SK-N-SH (cell line): ENCODE measurements around the gene MYO1D.

Experiments used
- EP300 ChIP-seq, 2 experiments: IDR thresholded peaks; 2 replicates each; pipeline versions ENCODE4 v1.4.0 to v1.6.1; 2012; ENCODE audit warnings: borderline replicate concordance in 1 of 2, low read depth in 1 of 2, low read length in 1 of 2
- POLR2AphosphoS5 ChIP-seq: IDR thresholded peaks from 2 replicates; pipeline ENCODE4 v1.6.1; 2012; ENCODE audit warnings: low read depth, low read length
- RFX5 ChIP-seq: IDR thresholded peaks from 2 replicates; pipeline ENCODE4 v1.6.1; 2012; ENCODE audit warnings: mild to moderate bottlenecking, improper control_type of control experiment, low read length
- YY1 ChIP-seq: IDR thresholded peaks from 2 replicates; pipeline ENCODE4 v1.4.0; 2012; ENCODE audit warnings: low read depth, mild to moderate bottlenecking
- TF ChIP-seq, protein P1 (sequence below): fragments of 200-600 bp; sonication (generic); IDR thresholded peaks from 2 replicates; pipeline ENCODE4 v1.6.1; 2017; ENCODE audit warnings: antibody characterized with exemption, mild to moderate bottlenecking, moderate library complexity

DNA sequence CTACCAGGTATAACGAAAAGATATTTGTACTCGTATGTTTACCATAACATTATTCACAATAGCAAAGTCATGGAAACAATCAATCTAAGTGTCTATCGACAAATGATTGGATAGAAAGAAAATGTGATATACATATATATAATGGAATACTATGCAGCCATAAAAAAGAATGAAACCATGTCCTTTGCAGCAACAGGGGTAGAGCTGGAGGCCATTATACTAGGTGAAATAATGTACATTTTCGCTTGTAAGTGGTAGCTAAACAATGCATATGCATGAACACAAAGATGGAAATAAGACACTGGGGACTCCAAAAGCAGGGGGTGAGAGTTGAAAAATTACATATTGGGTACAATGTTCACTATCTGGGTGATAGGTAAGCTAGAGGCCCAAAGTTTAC lies 124.0 kb downstream of the MYO1D start:
- TF ChIP-seq YY1 (no peak), POLR2AphosphoS5 (no peak), RFX5 (no peak), EP300 (IDR thresholded peaks at IDR 0.05; ENCODE audit: borderline replicate concordance in 1 of 2, low read depth in 1 of 2, low read length in 1 of 2) (no peak)
- TF ChIP-seq, protein P1, sequence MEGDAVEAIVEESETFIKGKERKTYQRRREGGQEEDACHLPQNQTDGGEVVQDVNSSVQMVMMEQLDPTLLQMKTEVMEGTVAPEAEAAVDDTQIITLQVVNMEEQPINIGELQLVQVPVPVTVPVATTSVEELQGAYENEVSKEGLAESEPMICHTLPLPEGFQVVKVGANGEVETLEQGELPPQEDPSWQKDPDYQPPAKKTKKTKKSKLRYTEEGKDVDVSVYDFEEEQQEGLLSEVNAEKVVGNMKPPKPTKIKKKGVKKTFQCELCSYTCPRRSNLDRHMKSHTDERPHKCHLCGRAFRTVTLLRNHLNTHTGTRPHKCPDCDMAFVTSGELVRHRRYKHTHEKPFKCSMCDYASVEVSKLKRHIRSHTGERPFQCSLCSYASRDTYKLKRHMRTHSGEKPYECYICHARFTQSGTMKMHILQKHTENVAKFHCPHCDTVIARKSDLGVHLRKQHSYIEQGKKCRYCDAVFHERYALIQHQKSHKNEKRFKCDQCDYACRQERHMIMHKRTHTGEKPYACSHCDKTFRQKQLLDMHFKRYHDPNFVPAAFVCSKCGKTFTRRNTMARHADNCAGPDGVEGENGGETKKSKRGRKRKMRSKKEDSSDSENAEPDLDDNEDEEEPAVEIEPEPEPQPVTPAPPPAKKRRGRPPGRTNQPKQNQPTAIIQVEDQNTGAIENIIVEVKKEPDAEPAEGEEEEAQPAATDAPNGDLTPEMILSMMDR, result no peak
